Measurements from ENCODE around the gene DHX30. TPM values are rescaled to one million over a fixed set of nuclear protein-coding genes. Genes with fewer than 3 reads are reported as not detected.

DHX30 gene
- total RNA-seq, 1 donor from 2014 or later = 77.4 TPM

GRCh38 chr3:47899495-47900108 lies 96.7 kb downstream of the DHX30 start:
- Mint-ChIP-seq H3K4me1 (no peaks in the 10 kb centered on the region), H3K9me3 (no peaks in the 10 kb centered on the region), H3K27me3 (no peaks in the 10 kb centered on the region), H3K27ac (no peak overlapping the region), H3K4me3 (no peak overlapping the region), H3K36me3 (ENCODE audit: low read depth) (peaks cover 44% of the 10 kb centered on the region)
- ChIA-PET POLR2A (no interaction called here), CTCF (no interaction called here)
- intact Hi-C loops (cut with micrococcal nuclease) = no loop called here
- ATAC-seq (ENCODE audit: low read depth) (no peak), DNase-seq (no peak)
- TF ChIP-seq, protein P1, sequence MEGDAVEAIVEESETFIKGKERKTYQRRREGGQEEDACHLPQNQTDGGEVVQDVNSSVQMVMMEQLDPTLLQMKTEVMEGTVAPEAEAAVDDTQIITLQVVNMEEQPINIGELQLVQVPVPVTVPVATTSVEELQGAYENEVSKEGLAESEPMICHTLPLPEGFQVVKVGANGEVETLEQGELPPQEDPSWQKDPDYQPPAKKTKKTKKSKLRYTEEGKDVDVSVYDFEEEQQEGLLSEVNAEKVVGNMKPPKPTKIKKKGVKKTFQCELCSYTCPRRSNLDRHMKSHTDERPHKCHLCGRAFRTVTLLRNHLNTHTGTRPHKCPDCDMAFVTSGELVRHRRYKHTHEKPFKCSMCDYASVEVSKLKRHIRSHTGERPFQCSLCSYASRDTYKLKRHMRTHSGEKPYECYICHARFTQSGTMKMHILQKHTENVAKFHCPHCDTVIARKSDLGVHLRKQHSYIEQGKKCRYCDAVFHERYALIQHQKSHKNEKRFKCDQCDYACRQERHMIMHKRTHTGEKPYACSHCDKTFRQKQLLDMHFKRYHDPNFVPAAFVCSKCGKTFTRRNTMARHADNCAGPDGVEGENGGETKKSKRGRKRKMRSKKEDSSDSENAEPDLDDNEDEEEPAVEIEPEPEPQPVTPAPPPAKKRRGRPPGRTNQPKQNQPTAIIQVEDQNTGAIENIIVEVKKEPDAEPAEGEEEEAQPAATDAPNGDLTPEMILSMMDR (IDR thresholded peaks at IDR 0.05) = no peak

Other genes with a start within 250 kb of the DHX30 start
- gene CSPG5, start 224.3 kb upstream of the DHX30 start, total RNA-seq = 0.09 and 0.20 TPM in 2 replicates
- gene SMARCC1, start 21.2 kb upstream of the DHX30 start, total RNA-seq = 136 and 144 TPM in 2 replicates
- gene MAP4, start 213.3 kb downstream of the DHX30 start, total RNA-seq = 152 TPM in 2 replicates